CD4-positive, alpha-beta T cell (primary cell): ENCODE data around the gene CELSR2. TPM values are rescaled to one million over a fixed set of nuclear protein-coding genes. Genes with fewer than 3 reads are reported as not detected.

ENCODE experiments used
- ATAC-seq: fragments of 200-7000 bp; cut with Tn5 transposase; one replicate; pipeline ENCODE4 v1.10.0; 2022; ENCODE audit warnings: mild to moderate bottlenecking; ENCODE audit not compliant: poor library complexity
- CTCF ChIA-PET: fragments of 350-600 bp; sonication (Branson Sonifier 250); formaldehyde crosslinking; loops from one replicate; lab custom pipeline; 2021; ENCODE audit warnings: antibody characterized with exemption, inconsistent platforms; lab: Charles Lee
- POLR2A ChIA-PET: fragments of 350-600 bp; sonication (Branson Sonifier 250); formaldehyde crosslinking; loops from one replicate; lab custom pipeline; 2021; ENCODE audit warnings: antibody characterized with exemption, inconsistent platforms; lab: Charles Lee
- DNase-seq, 14 experiments: peaks; one replicate each; pipeline ENCODE4 v3.0.0-alpha.2; 2013 to 2020; ENCODE audit warnings: mixed read lengths in 2 of 14
- H3K27ac ChIP-seq, 2 donors: one replicate each; pipeline versions ENCODE4 v1.5.1 to v1.7.0; 2013; ENCODE audit warnings: low read length in 2 of 2, low read depth in 1 of 2, mild to moderate bottlenecking in 1 of 2
- H3K27me3 ChIP-seq, 2 experiments: 1 replicate in 1 of 2; 2 replicates in 1 of 2; pipeline versions ENCODE4 v1.6.1 to v1.7.0; 2013; ENCODE audit warnings: low read length in 2 of 2, control low read depth in 1 of 2, mild to moderate bottlenecking in 1 of 2, moderate library complexity in 1 of 2; ENCODE audit not compliant: insufficient read depth in 2 of 2, control insufficient read depth in 1 of 2
- H3K36me3 ChIP-seq: one replicate; pipeline ENCODE4 v1.6.1; 2013; ENCODE audit warnings: low read length, control low read depth; ENCODE audit not compliant: insufficient read depth
- H3K4me1 ChIP-seq: one replicate; pipeline ENCODE4 v1.6.1; 2013; ENCODE audit warnings: low read length, control low read depth; ENCODE audit not compliant: insufficient read depth
- H3K4me3 ChIP-seq: one replicate; pipeline ENCODE4 v1.5.1; 2013; ENCODE audit warnings: mild to moderate bottlenecking, low read length, moderate library complexity
- H3K9me3 ChIP-seq, 2 experiments: 1 replicate in 1 of 2; 2 replicates in 1 of 2; pipeline versions ENCODE4 v1.6.1 to v1.7.0; 2013; ENCODE audit warnings: low read length in 2 of 2, mild to moderate bottlenecking in 2 of 2, control low read depth in 1 of 2, moderate library complexity in 1 of 2; ENCODE audit not compliant: control insufficient read depth in 1 of 2, insufficient read depth in 1 of 2
- H3K27ac Mint-ChIP-seq: one replicate; pipeline ENCODE4 v1.8.0; 2020; ENCODE audit warnings: mixed read lengths
- H3K27me3 Mint-ChIP-seq: one replicate; pipeline ENCODE4 v1.8.0; 2021; ENCODE audit warnings: mixed read lengths
- H3K36me3 Mint-ChIP-seq: one replicate; pipeline ENCODE4 v1.8.0; 2021; ENCODE audit warnings: low read depth, mixed read lengths
- H3K4me1 Mint-ChIP-seq: one replicate; pipeline ENCODE4 v1.8.0; 2021; ENCODE audit warnings: low read depth, mixed read lengths
- H3K4me3 Mint-ChIP-seq: one replicate; pipeline ENCODE4 v1.8.0; 2020; ENCODE audit warnings: mild to moderate bottlenecking, mixed read lengths
- H3K9me3 Mint-ChIP-seq: one replicate; pipeline ENCODE4 v1.8.0; 2020; ENCODE audit warnings: mixed read lengths
- CTCF ChIP-seq: fragments of 200-600 bp; IDR thresholded peaks from one replicate; pipeline ENCODE4 v1.8.0; 2022; ENCODE audit warnings: antibody characterized with exemption, mild to moderate bottlenecking
- intact Hi-C, 2 experiments: fragments of 100-400 bp; cut with DNase I in 1 of 2; cut with micrococcal nuclease in 1 of 2; formaldehyde crosslinking; loops; one replicate each; pipeline versions ENCODE4 v1.15.1 to v1.9.0; 2023 to 2025; cut with DNase I, micrococcal nuclease
- total RNA-seq, 174 experiments: library from RNA in 2 of 174; stranded (reverse) in 2 of 174; gene quantifications; one replicate each; pipeline ENCODE4 v1.2.3 and lab custom pipeline; 2021 to 2026

The CELSR2 gene
- total RNA-seq, 2 experiments from 2014 or later = 3.6 TPM

GRCh38 chr1:109263234-109263596 lies 13.9 kb downstream of the CELSR2 start:
- Mint-ChIP-seq H3K4me3 (no peak overlapping the region), H3K27ac (no peak overlapping the region), H3K27me3 (no peaks in the 10 kb centered on the region), H3K9me3 (no peaks in the 10 kb centered on the region), H3K4me1 (no peaks in the 10 kb centered on the region), H3K36me3 (no peaks in the 10 kb centered on the region)
- no peak overlapping the region for H3K4me3 ChIP-seq
- intact Hi-C loops = loop anchor here (1.0 to 5.0 kb wide), 5 partner anchors 136 to 270 kb away; partner anchors contain the start of gene CYB561D1 (in 1 of the 2)
- no peaks in the 10 kb centered on the region for H3K27me3 ChIP-seq
- no peak overlapping the region for H3K27ac ChIP-seq
- H3K4me1 ChIP-seq = peaks cover 6% of the 10 kb centered on the region
- H3K9me3 ChIP-seq = no peaks in the 10 kb centered on the region
- DNase-seq (no peak), ATAC-seq (peak; percentile 45)
- ChIA-PET CTCF (interaction anchor here (1.2 kb wide), 1 partner anchor 270 kb away, joined by 3 read pairs; no protein-coding TSS in a partner anchor), POLR2A (no interaction called here)
- no peaks in the 10 kb centered on the region for H3K36me3 ChIP-seq
- TF ChIP-seq CTCF = no peak

- Mint-ChIP-seq H3K36me3 (no peaks in the 10 kb centered on the region), H3K9me3 (no peaks in the 10 kb centered on the region), H3K4me3 (no peak overlapping the region), H3K27me3 (no peaks in the 10 kb centered on the region), H3K27ac (no peak overlapping the region), H3K4me1 (no peaks in the 10 kb centered on the region)
- intact Hi-C loops = loop anchor here (1.0 to 5.0 kb wide), 5 partner anchors 136 to 270 kb away; partner anchors contain the start of gene CYB561D1 (in 1 of the 2)
- H3K9me3 ChIP-seq = no peaks in the 10 kb centered on the region
- DNase-seq (peak; percentile 62 to 87 (median 71)), ATAC-seq (peak; percentile 97)
- ChIA-PET CTCF (interaction anchor here (0.6 to 1.2 kb wide), 4 partner anchors 13 to 269 kb away, joined by 3 to 4 read pairs (median 3); partner anchors contain the start of gene SORT1), POLR2A (interaction anchor here (0.5 kb wide), 1 partner anchor 132 kb away, joined by 3 read pairs; no protein-coding TSS in a partner anchor)
- TF ChIP-seq CTCF = peak; percentile 83
- peaks cover 6% of the 10 kb centered on the region for H3K4me1 ChIP-seq
- H3K36me3 ChIP-seq = no peaks in the 10 kb centered on the region
- no peak overlapping the region for H3K27ac ChIP-seq
- H3K27me3 ChIP-seq = no peaks in the 10 kb centered on the region
- no peak overlapping the region for H3K4me3 ChIP-seq
These were observed 14.4 kb downstream of the CELSR2 start for GRCh38 chr1:109263597-109264378.

DNA sequence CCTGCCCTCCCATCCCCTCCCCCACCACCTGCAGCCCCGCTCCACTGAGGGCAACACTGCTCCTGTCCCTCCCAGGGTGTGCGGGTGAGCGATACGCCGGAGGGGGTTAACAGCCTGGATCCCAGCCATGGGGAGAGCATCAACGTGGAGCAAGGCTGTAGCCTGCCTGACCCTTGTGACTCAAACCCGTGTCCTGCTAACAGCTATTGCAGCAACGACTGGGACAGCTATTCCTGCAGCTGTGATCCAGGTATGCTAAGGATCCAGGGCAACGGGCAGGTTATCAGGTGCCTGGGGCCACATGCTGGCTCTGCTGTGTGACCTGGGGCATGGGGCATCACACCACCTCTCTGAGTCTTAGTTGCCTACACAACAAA lies 15.0 kb downstream of the CELSR2 start:
- H3K4me1 ChIP-seq = peaks cover 6% of the 10 kb centered on the region

More for the DNA sequence above, 15.0 kb downstream of the CELSR2 start:
- Histone ChIP-seq H3K36me3 (no peaks in the 10 kb centered on the region), H3K4me3 (no peak overlapping the region), H3K9me3 (no peaks in the 10 kb centered on the region), H3K27ac (no peak overlapping the region), H3K27me3 (no peaks in the 10 kb centered on the region)
- Mint-ChIP-seq H3K36me3 (no peaks in the 10 kb centered on the region), H3K4me3 (no peak overlapping the region), H3K9me3 (no peaks in the 10 kb centered on the region), H3K27me3 (no peaks in the 10 kb centered on the region), H3K27ac (no peak overlapping the region), H3K4me1 (no peaks in the 10 kb centered on the region)
- intact Hi-C loops = loop anchor here in 1 of 2 experiments (5.0 kb wide), 1 partner anchor 228 kb away; the partner anchor contains the start of gene CYB561D1
- ChIA-PET POLR2A (interaction anchor here (0.5 kb wide), 1 partner anchor 132 kb away, joined by 3 read pairs; no protein-coding TSS in a partner anchor), CTCF (interaction anchor here (0.6 to 1.2 kb wide), 4 partner anchors 13 to 269 kb away, joined by 3 to 4 read pairs (median 3); partner anchors contain the start of gene SORT1)
- no peak for ATAC-seq
- TF ChIP-seq CTCF = no peak
- DNase-seq = no peak
